H1 (cell line): ENCODE measurements around the gene TBCD. TPM values are rescaled to one million over a fixed set of nuclear protein-coding genes. Genes with fewer than 3 reads are reported as not detected.
A peak's percentile ranks its signal among the peaks of the same experiment; 100 is the strongest.

Experiments used
- CTCF ChIA-PET: fragments of 300-600 bp; sonication (Branson Sonifier 250); formaldehyde crosslinking; loops from one replicate; lab custom pipeline; 2021; ENCODE audit not compliant: partially characterized antibody; lab: Charles Lee
- POLR2A ChIA-PET: fragments of 300-600 bp; sonication (Branson Sonifier 250); formaldehyde crosslinking; loops from one replicate; lab custom pipeline; 2021; ENCODE audit warnings: inconsistent platforms; ENCODE audit not compliant: partially characterized antibody; lab: Charles Lee
- DNase-seq, 2 experiments: peaks; one replicate each; pipeline versions ENCODE4 v3.0.0 to v3.0.0-alpha.2; 2010 to 2022; ENCODE audit warnings: low spot score in 2 of 2, low read depth in 1 of 2, mixed read lengths in 1 of 2
- FAIRE-seq: peaks from 2 replicates; lab custom pipeline; 2011; peaks lifted over from hg19 to GRCh38; lab: Jason Lieb, UNC
- H2AFZ ChIP-seq: 2 replicates; pipeline ENCODE4 v1.8.1; 2012; ENCODE audit warnings: low read length, inconsistent platforms
- H2AK5ac ChIP-seq: 2 replicates; pipeline ENCODE4 v1.6.1; 2013; ENCODE audit warnings: low read depth, low read length
- H2BK120ac ChIP-seq: replicated peaks from 2 replicates; pipeline ENCODE3; 2013; ENCODE audit warnings: low read depth, low read length, inconsistent platforms
- H2BK12ac ChIP-seq: 2 replicates; pipeline ENCODE4 v1.6.1; 2013; ENCODE audit warnings: low read depth, low read length
- H2BK15ac ChIP-seq: 2 replicates; pipeline ENCODE4 v1.6.1; 2013; ENCODE audit warnings: low read length
- H2BK20ac ChIP-seq: 2 replicates; pipeline ENCODE4 v1.6.1; 2013; ENCODE audit warnings: low read length
- H2BK5ac ChIP-seq: 2 replicates; pipeline ENCODE4 v1.6.1; 2013; ENCODE audit warnings: low read depth, low read length
- H3K14ac ChIP-seq: 2 replicates; pipeline ENCODE4 v1.6.1; 2013; ENCODE audit warnings: inconsistent platforms; ENCODE audit not compliant: insufficient read length
- H3K18ac ChIP-seq: 2 replicates; pipeline ENCODE4 v1.6.1; 2013; ENCODE audit warnings: low read length; ENCODE audit errors: extremely low read depth
- H3K23ac ChIP-seq: 2 replicates; pipeline ENCODE4 v1.6.1; 2013; ENCODE audit warnings: inconsistent platforms; ENCODE audit not compliant: insufficient read length
- H3K23me2 ChIP-seq: 2 replicates; pipeline ENCODE4 v1.6.1; 2013; ENCODE audit warnings: low read depth, low read length
- H3K27ac ChIP-seq: 2 replicates; pipeline ENCODE4 v1.6.1; 2011; ENCODE audit warnings: low read depth, low read length, inconsistent platforms
- H3K27me3 ChIP-seq, 4 experiments: replicated peaks in 1 of 4; 1 replicate in 1 of 4; 2 replicates in 3 of 4; pipeline versions ENCODE4 v1.6.1 to v1.8.1; 2011 to 2013; ENCODE audit warnings: low read length in 3 of 4, mild to moderate bottlenecking in 3 of 4, inconsistent platforms in 2 of 4, mixed read lengths in 2 of 4, moderate library complexity in 1 of 4; ENCODE audit not compliant: control insufficient read depth in 3 of 4, insufficient read depth in 3 of 4; ENCODE audit errors: extremely low read depth in 1 of 4
- H3K36me3 ChIP-seq, 4 experiments: 2 replicates each; pipeline versions ENCODE4 v1.6.1 to v1.8.1; 2011 to 2013; ENCODE audit warnings: mild to moderate bottlenecking in 4 of 4, low read length in 3 of 4, moderate library complexity in 2 of 4, control low read depth in 1 of 4, inconsistent platforms in 1 of 4; ENCODE audit not compliant: insufficient read depth in 4 of 4, control insufficient read depth in 2 of 4
- H3K4ac ChIP-seq: replicated peaks from 2 replicates; pipeline ENCODE3; 2013; ENCODE audit warnings: low read length, low read depth, mixed read lengths, inconsistent platforms; ENCODE audit not compliant: insufficient read length
- H3K4me1 ChIP-seq, 4 experiments: replicated peaks in 1 of 4; 1 replicate in 1 of 4; 2 replicates in 3 of 4; pipeline versions ENCODE4 v1.6.1 to v1.8.1; 2011 to 2013; ENCODE audit warnings: low read length in 3 of 4, inconsistent platforms in 2 of 4, mixed read lengths in 1 of 4; ENCODE audit not compliant: insufficient read depth in 4 of 4, control insufficient read depth in 3 of 4
- H3K4me2 ChIP-seq, 2 experiments: 2 replicates each; pipeline versions ENCODE4 v1.6.1 to v1.8.1; 2011 to 2013; ENCODE audit warnings: low read depth in 2 of 2, low read length in 2 of 2, control low read depth in 1 of 2, inconsistent platforms in 1 of 2, mild to moderate bottlenecking in 1 of 2; ENCODE audit not compliant: insufficient read depth in 1 of 2
- H3K4me3 ChIP-seq, 4 experiments: fragments of 200-600, 300-600 bp in 1 of 4; sonication (generic), shearing (Covaris generic), sonication (Bioruptor Twin) in 1 of 4; 2 replicates each; pipeline versions ENCODE4 v1.5.1 to v1.8.1; 2011 to 2016; ENCODE audit warnings: low read length in 4 of 4, low read depth in 3 of 4, control low read depth in 2 of 4, inconsistent platforms in 2 of 4, mild to moderate bottlenecking in 2 of 4, mixed read lengths in 1 of 4, moderate library complexity in 1 of 4; ENCODE audit not compliant: insufficient read depth in 2 of 4; ENCODE audit errors: extremely low read depth in 1 of 4
- H3K56ac ChIP-seq: replicated peaks from 2 replicates; pipeline ENCODE3; 2013; ENCODE audit warnings: low read depth, mild to moderate bottlenecking, mixed read lengths, low read length, inconsistent platforms; ENCODE audit not compliant: insufficient read length
- H3K79me1 ChIP-seq: 2 replicates; pipeline ENCODE4 v1.6.1; 2013; ENCODE audit warnings: low read depth, low read length, control low read depth
- H3K79me2 ChIP-seq, 2 experiments: 2 replicates each; pipeline versions ENCODE4 v1.6.1 to v1.8.1; 2012 to 2013; ENCODE audit warnings: low read length in 2 of 2, mild to moderate bottlenecking in 2 of 2, inconsistent platforms in 1 of 2; ENCODE audit not compliant: insufficient read depth in 2 of 2, control insufficient read depth in 1 of 2
- H3K9ac ChIP-seq, 4 experiments: replicated peaks in 1 of 4; 1 replicate in 1 of 4; 2 replicates in 3 of 4; pipeline versions ENCODE4 v1.6.1 to v1.8.1; 2011 to 2013; ENCODE audit warnings: low read depth in 3 of 4, low read length in 3 of 4, control low read depth in 2 of 4, mild to moderate bottlenecking in 2 of 4, moderate library complexity in 2 of 4, inconsistent platforms in 1 of 4; ENCODE audit errors: extremely low read depth in 1 of 4
- H3K9me3 ChIP-seq, 2 experiments: 2 replicates each; pipeline versions ENCODE4 v1.6.1 to v1.8.1; 2012 to 2013; ENCODE audit warnings: mild to moderate bottlenecking in 2 of 2, moderate library complexity in 2 of 2, control low read depth in 1 of 2, inconsistent platforms in 1 of 2, low read depth in 1 of 2, low read length in 1 of 2, mixed read lengths in 1 of 2; ENCODE audit not compliant: insufficient read depth in 2 of 2
- H4K20me1 ChIP-seq, 2 experiments: replicated peaks in 1 of 2; 2 replicates each; pipeline versions ENCODE3 to v1.8.1; 2011 to 2013; ENCODE audit warnings: inconsistent platforms in 2 of 2, low read length in 2 of 2, mild to moderate bottlenecking in 1 of 2; ENCODE audit not compliant: insufficient read depth in 2 of 2, control insufficient read depth in 1 of 2
- H4K5ac ChIP-seq: 2 replicates; pipeline ENCODE4 v1.6.1; 2013; ENCODE audit warnings: low read length, low read depth, mixed read lengths, inconsistent platforms; ENCODE audit not compliant: insufficient read length
- H4K8ac ChIP-seq: 2 replicates; pipeline ENCODE4 v1.8.0; 2013; ENCODE audit warnings: mild to moderate bottlenecking, moderate library complexity, low read length, inconsistent platforms; ENCODE audit not compliant: insufficient read depth; ENCODE audit errors: extremely low read depth
- H4K91ac ChIP-seq: replicated peaks from 2 replicates; pipeline ENCODE3; 2013; ENCODE audit warnings: low read length, mixed read lengths, inconsistent platforms; ENCODE audit not compliant: insufficient read length
- EGR1 ChIP-seq: IDR thresholded peaks from 2 replicates; pipeline ENCODE4 v1.6.1; 2011; ENCODE audit warnings: low read depth, low read length, borderline replicate concordance
- HDAC6 ChIP-seq: IDR thresholded peaks from one replicate; pipeline ENCODE4 v1.7.1; 2012; ENCODE audit warnings: low read depth, mild to moderate bottlenecking, inconsistent platforms, low read length, moderate library complexity
- KDM1A ChIP-seq: fragments of 200-600, 300-600 bp; sonication (generic); IDR thresholded peaks from 2 replicates; pipeline ENCODE4 v1.7.1; 2016; ENCODE audit warnings: mild to moderate bottlenecking, low read length, borderline replicate concordance
- NANOG ChIP-seq: IDR thresholded peaks from 2 replicates; pipeline ENCODE4 v1.6.1; 2011; ENCODE audit warnings: low read length, low read depth, mild to moderate bottlenecking, inconsistent platforms; ENCODE audit not compliant: insufficient read depth, poor library complexity, severe bottlenecking
- NRF1 ChIP-seq: IDR thresholded peaks from 2 replicates; pipeline ENCODE4 v1.6.1; 2011; ENCODE audit warnings: mild to moderate bottlenecking, low read depth, low read length, improper control_type of control experiment
- POLR2A ChIP-seq, 2 experiments: IDR thresholded peaks; 1 replicate in 1 of 2; 2 replicates in 1 of 2; pipeline ENCODE4 v1.6.1; 2011; ENCODE audit warnings: low read depth in 2 of 2, low read length in 2 of 2, mild to moderate bottlenecking in 2 of 2; ENCODE audit errors: control extremely low read depth in 1 of 2
- YY1 ChIP-seq: IDR thresholded peaks from 2 replicates; pipeline ENCODE4 v1.6.1; 2011; ENCODE audit warnings: low read depth, mild to moderate bottlenecking, low read length
- ZNF274 ChIP-seq: IDR thresholded peaks from 2 replicates; pipeline ENCODE4 v1.7.0; 2012; ENCODE audit warnings: low read length, borderline replicate concordance; ENCODE audit errors: extremely low read depth
- WGBS, 2 experiments: shearing (Covaris generic) in 1 of 2; methylation state at CpG; one replicate each; pipeline versions ENCODE4 v1.1.6 to v1.1.7; 2013 to 2015; ENCODE audit warnings: low lambda C conversion rate in 2 of 2, mixed read lengths in 2 of 2, inconsistent platforms in 1 of 2, low coverage in 1 of 2, missing lambda C conversion rate in 1 of 2; ENCODE audit not compliant: insufficient replicate concordance in 2 of 2, insufficient coverage in 1 of 2, insufficient read length in 1 of 2; ENCODE audit errors: extremely low coverage in 1 of 2, missing lambda C conversion rate in 1 of 2; 5-methylcytosine and 5-hydroxymethylcytosine counted together
- polyA plus RNA-seq, 7 experiments: library from polyadenylated mRNA; depleted of rRNA in 3 of 7; stranded (reverse) in 5 of 7; unstranded in 2 of 7; fragments of >200 nt in 5 of 7; fragments of 200-250 nt in 2 of 7; gene quantifications; 1 replicate in 5 of 7; 2 replicates in 1 of 7; 4 replicates in 1 of 7; pipeline versions ENCODE4 v1.2.1 to v1.2.3, GENCODE V29; 2011 to 2013; ENCODE audit warnings: missing spikeins in 2 of 7, mixed read lengths in 2 of 7
- total RNA-seq: library from RNA; stranded (reverse); fragmentation: NEBNext Ultra II Directional; extraction: Animal tissue kit (Norgen Biotek cat#: 25700); gene quantifications from 2 replicates; pipeline ENCODE4 v1.2.1, GENCODE V29; 2021
- TF ChIP-seq, protein P1 (sequence below), 3 experiments: IDR thresholded peaks; 1 replicate in 2 of 3; 2 replicates in 1 of 3; pipeline versions ENCODE4 v1.5.1 to v1.6.1; 2011; ENCODE audit warnings: low read length in 3 of 3, mild to moderate bottlenecking in 3 of 3, inconsistent platforms in 2 of 3, low read depth in 1 of 3, moderate library complexity in 1 of 3; ENCODE audit not compliant: insufficient read depth in 1 of 3; ENCODE audit errors: control extremely low read depth in 1 of 3

Gene TBCD
- total and polyA plus RNA-seq, 2 of the 8 experiments (the other 6 are each of a cell fraction or from before 2014, with no cell fraction given) = 118 to 162 TPM

DNA sequence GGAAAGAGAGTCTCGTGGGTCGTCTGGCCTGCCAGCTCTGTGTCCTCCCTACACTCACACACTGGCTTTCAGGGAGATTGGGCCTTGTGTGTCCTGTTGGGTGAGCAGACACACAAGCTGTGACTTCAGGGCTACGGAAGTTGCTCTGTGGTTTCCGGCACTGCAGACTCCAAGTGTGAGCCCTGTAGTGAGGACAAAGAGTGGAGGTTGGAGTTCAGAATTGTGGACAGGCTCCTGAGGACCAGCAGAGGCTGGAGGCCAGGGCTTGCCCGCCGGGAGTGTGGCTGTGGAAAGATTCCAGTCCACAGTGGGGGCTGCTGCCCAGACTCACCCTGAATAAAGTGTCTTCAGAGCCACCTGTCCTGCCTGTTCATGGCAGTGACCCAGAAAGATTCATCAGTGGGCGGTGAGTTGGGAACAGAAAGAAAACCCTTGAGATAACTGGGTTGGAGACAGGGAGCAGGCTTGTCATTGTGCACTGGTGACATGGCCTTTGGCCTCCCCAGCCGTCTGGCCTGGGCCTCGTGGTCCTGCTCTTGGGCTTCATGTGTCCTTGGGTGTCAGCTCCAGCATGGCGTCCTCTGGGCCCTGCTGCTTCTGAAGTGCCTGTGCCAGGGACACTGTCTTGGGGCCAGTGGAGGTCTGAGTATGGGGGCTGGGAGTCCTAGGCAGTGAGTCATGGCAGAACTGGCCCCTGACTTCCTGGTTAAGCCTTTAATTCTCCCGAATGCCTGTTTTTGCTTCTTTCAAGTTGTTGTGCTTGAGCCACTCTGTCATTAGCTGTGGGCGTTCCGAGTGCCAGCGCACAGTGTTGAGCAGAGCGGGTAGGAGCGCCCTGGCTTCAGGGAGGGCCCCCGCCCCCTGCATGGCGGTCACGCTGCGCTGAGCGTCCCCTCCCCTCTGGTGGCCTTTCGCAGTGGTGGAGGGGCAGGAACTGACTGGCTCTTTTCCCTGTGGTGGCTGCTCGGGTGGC, 107.9 kb downstream of the TBCD start:
- Histone ChIP-seq H3K56ac (no peak overlapping the region), H3K23ac (no peak overlapping the region), H2AFZ (no peak overlapping the region), H2BK20ac (no peak overlapping the region), H2AK5ac (no peak overlapping the region), H3K27ac (no peak overlapping the region), H3K79me2 (peaks cover 0 to 12% of the 10 kb centered on the region in 2 experiments; a peak in 1 of 4 replicates), H3K18ac (no peak overlapping the region; the same call in 1 of the 2 replicates), H2BK120ac (no peak overlapping the region), H3K27me3 (no peaks in the 10 kb centered on the region), H3K36me3 (peaks cover 0 to 1% (median 0%) of the 10 kb centered on the region in 4 experiments; a peak in 4 of 8 replicates), H2BK15ac (no peak overlapping the region), H3K9ac (no peak overlapping the region), H4K5ac (no peak overlapping the region), H2BK5ac (peak overlapping the region; percentile 39; the same call in 1 of the 2 replicates), H3K9me3 (no peaks in the 10 kb centered on the region), H4K91ac (no peak overlapping the region), H3K4me1 (peaks cover 0 to 8% (median 2%) of the 10 kb centered on the region in 4 experiments; a peak in 2 of 7 replicates), H3K23me2 (no peaks in the 10 kb centered on the region), H4K20me1 (peaks cover 7 to 21% of the 10 kb centered on the region in 2 experiments), H4K8ac (no peak overlapping the region; the same call in 1 of the 2 replicates), H3K14ac (no peak overlapping the region), H3K79me1 (peaks cover 10% of the 10 kb centered on the region), H2BK12ac (no peak overlapping the region), H3K4me3 (no peak overlapping the region), H3K4ac (no peak overlapping the region), H3K4me2 (no peak overlapping the region)
- DNase-seq (no peak), FAIRE-seq (no peak)
- ChIA-PET CTCF (interaction anchor here (1.0 to 2.5 kb wide), 4 partner anchors 11 to 102 kb away, joined by 3 to 12 read pairs (median 6); no protein-coding TSS in a partner anchor), POLR2A (no interaction called here)
- 90% methylated on average over 22 of the region's 23 CpGs; no CpG with 5 or more reads in 1 of the 2 experiments for WGBS, 2 experiments
- no peak for TF ChIP-seq POLR2A (IDR thresholded peaks at IDR 0.05; ENCODE audit: control extremely low read depth in 1 of 2, low read depth in 2 of 2, low read length in 2 of 2)
- TF ChIP-seq NANOG = no peak
- TF ChIP-seq, protein P1, sequence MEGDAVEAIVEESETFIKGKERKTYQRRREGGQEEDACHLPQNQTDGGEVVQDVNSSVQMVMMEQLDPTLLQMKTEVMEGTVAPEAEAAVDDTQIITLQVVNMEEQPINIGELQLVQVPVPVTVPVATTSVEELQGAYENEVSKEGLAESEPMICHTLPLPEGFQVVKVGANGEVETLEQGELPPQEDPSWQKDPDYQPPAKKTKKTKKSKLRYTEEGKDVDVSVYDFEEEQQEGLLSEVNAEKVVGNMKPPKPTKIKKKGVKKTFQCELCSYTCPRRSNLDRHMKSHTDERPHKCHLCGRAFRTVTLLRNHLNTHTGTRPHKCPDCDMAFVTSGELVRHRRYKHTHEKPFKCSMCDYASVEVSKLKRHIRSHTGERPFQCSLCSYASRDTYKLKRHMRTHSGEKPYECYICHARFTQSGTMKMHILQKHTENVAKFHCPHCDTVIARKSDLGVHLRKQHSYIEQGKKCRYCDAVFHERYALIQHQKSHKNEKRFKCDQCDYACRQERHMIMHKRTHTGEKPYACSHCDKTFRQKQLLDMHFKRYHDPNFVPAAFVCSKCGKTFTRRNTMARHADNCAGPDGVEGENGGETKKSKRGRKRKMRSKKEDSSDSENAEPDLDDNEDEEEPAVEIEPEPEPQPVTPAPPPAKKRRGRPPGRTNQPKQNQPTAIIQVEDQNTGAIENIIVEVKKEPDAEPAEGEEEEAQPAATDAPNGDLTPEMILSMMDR (IDR thresholded peaks at IDR 0.05; ENCODE audit: control extremely low read depth in 1 of 3, insufficient read depth in 1 of 3, low read depth in 1 of 3, low read length in 3 of 3) = no peak
- no peak for TF ChIP-seq KDM1A
- TF ChIP-seq ZNF274 = no peak
- TF ChIP-seq NRF1 = no peak
- no peak for TF ChIP-seq HDAC6
- TF ChIP-seq YY1 = no peak
- no peak for TF ChIP-seq EGR1
